Hepatic stellate cell (primary cell): Measurements from ENCODE around the gene PRRG3.

ENCODE experiments used
- DNase-seq: peaks from one replicate; pipeline ENCODE4 v3.0.0; 2011; ENCODE audit warnings: low spot score

The PRRG3 gene

DNA sequence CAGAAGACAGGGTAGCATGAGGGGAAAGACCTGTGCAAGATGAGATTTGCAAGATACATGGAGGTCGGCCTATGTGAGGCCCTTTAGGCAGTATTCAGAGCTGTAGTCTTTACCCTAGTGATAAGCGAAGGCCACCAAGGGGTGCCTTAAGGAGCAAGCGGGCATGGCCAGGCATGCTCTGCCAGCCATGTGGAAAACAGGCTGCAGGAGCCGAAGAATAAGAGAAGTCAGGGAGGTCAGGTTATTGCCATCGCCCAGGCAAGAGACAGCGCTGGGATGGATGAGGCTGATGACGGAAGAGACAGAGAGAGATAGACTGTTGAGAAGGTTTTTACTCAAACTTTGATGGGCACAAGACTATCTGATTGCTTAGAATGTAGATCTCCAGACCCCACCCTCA is 13.6 kb downstream of the PRRG3 start:
- no peak for DNase-seq

DNA sequence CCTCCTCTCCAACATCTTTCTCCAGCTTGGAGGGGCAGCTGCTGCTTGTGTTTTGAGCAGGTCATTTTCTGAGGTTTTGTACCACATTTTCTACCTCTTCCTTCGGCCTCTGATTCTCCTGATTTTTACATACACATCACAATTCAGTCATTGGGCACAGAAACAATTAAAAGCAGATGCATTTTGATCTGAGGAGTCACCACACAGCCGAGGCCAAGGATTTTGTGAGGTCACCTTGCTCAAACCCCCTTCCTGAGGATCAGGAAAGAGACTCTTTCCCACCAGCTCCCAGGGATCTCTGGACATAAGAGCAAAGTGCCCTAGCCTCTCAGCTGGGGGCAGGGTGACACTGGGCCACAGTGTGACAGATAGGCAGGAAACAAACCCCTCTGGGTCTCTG is 15.2 kb downstream of the PRRG3 start:
- no peak for DNase-seq

DNA sequence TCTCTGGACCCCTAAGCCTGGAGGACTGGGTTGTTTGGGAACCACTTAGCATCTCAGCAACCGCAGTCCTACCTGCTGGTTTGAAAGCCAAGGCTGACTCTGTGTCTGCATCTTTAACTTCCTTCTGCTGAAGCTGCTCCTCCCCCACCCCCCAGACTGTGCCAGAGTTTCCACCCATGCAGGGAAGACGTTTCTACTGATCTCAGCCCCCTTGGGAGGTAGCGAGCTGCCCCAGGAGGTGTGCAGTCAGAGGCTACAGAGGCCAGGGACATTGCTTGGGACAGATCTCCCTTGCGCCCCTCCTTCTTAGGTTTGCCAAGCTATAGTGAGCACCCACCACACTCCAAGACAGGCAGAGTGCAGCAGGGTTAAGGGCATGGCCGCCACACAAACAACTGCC is 15.9 kb downstream of the PRRG3 start:
- DNase-seq = no peak

DNA sequence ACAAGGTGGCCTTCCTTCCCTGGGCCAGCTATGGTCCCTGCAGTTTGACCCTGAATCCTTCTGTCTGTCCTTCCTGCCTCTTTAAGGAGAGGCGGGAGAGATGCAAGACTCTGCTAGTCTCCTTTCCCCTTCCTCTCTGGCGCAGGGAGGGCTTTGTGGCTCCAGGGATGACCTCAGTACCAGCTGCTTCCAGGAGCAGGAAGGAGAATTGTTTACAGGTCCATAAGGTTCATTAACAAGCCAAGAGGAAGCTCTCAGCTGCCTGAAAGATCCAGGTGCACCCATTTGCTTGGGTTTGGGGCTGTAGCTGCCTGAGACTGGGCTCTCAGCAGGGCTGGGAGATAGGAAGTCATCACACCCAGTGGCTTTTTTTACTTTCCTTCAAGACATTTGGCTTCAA is 16.5 kb downstream of the PRRG3 start:
- no peak for DNase-seq

DNA sequence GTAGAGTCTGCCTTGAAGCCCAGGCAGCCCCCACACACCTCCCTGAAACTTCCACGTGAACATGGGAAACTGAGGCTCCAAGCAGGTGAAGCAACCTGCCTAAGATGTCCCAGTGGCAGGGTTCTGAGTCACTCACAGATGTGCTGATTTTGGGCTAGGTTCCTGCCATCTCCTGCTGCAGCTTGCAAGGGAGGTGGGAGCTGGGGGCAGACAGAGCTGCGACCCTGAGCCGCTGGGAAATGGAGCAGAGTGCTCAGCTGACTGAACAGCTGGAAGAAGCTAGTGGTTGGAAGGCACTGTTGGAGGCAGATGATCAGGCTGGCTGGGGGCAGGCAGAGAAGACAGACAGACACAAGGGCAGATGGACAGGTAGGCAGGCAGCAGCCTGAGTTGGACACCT is 17.0 kb downstream of the PRRG3 start:
- DNase-seq = no peak

DNA sequence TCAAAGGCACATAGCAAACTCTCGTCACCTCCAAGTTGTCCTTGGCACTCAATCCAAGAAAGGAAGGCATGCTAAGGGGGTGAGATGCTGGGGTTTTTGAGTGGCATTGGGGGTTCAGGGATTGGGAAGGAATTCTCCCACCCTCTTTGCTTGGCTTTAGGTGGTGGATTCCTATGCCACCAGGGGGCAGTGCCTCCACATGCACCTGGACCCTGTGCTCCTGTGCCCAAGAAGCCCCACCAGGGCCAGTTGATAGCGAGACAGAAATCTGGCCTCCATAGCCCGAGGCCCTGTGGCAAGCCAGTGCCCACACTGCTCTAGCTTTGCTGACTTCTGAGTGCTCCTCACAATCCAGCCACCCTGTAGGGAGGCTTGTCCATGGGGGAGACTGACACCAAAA is 18.6 kb downstream of the PRRG3 start:
- peak; percentile 31 for DNase-seq

DNA sequence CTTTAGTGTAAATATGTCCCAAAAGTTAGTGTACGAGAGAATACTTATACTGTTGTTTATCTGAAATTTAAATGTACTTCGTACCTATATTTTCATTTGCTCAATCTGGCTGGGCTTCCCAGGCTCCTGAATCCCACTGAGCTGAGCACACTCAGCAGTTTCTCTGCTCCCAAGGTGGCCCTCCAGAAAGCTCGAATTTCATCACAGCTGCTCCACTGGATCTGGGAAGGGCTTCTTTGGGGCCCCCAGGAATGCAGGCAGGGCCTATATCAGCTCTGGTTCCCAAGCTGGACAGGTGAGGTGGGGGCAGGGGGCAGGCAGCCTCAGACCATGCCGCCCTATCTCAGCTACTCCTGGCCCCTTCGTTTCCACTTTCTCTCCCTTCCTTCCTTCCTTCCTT is 19.1 kb downstream of the PRRG3 start:
- no peak for DNase-seq

DNA sequence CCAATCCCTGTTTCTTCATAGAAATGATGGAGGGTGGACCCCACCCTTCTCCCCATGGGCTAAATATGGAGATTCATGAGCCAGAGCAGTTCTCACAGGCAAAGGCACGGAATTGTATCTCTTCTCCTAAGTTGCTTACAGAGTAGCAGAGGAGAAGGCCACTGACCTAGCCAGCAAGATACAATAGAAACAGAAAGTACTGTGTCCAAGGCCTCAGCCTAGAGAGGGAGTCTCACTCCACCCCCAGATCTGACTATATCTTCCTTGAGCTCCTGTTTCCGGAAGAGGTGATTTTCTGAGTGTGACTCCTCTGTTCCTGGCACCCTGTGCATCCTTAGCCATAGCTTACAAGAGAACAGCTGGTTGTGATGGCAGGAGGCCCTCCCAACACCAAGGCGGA is 20.5 kb downstream of the PRRG3 start, which contains the start of gene FATE1:
Gene FATE1 (plus strand): TSS at position 284 of the 400 bp plus-strand sequence. CDS start 85 bp downstream, at position 369.
- DNase-seq = no peak

DNA sequence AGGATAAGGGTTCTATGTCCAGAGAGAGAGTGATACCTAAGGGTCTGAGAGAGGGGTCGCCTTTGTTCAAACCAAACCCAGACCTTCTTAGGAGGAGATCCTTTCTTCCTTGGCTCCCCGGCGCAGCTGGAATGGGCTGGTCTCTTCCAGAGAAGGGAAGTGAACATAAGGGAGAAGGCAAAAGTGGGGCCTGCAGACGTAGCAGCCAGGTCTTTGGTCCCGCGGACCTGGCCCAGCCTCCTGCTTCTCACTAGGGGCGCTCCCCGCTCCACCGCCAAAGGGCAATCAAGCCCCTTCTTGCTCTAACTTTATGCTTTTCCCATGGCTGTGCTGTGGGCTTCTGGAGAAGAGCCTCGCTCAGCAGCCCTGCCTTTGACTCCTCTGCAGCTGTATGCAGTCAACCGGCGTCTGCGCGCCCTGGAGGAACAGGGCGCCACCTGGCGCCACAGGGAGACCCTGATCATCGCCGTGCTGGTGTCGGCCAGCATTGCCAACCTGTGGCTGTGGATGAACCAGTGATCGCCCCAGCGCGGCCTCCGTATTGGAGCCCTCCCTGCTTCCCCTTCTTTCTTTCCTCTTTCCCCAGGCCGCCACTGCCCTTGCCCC is 27.1 kb downstream of the PRRG3 start:
- DNase-seq = no peak

DNA sequence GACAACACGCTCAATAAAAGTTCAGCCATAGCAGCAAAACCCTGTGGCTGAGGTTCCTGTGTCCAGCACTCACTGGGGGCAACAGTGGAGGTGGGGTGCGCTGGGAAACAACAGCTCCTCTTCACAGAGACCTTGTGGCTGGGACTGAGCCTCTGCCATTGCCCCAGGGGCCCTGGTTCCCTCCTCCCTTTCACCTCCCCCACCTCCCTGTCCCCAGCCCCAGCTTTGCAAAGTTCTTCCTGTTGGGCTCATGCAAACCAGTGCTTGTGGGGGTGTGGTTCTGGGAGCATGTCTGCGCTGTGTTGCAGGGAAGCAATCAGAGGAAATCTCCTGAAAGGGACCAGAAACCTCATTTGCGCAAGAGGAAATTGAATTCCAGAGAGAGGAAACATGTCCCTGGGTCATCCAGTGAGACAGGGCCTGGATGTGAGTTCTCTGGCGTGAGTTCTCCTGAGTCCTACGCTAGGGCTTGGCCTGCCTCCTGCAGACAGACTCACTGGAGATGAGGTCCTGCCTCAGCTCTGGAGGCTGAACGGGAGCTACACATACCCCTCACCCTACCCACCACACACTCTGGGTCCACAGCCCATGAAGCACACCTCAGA is 28.0 kb downstream of the PRRG3 start:
- no peak for DNase-seq

DNA sequence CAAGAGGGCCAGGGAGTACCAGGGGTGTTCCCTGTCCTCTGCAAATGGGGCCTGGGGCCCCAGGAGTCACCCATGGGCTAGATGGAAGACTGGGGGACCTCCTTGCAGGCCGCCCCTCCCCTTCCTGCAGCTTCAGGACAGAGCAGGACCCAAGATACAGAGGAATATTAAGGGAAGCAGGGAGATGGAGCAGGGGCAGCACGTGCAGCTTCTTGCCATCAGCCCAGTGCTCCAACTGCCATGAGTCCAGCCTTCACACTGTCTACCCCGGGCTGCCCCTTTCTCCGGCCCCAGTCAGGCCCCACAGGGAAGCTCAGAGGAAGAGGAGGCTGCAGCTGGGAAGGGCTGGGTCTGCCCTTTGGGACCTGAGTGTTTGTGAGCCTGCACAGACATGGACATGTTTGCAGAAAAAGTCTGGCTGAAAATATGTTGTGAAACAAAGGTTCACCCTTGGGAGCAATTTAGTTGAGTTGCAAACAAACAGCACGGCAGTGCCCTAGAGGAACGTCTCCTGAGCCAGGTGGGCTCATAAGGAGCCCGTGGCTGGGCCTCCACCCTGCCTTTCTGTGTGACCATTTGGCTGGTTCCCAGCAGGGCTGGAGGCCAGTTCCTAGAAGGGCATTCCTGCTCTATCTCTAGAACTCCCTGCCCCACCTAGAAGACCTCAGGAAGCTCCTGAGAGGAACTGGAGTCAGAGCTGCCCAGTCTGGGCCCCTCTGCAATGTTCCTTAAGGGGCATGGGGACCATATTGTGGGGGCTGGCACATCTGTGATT is 29.5 kb downstream of the PRRG3 start:
- no peak for DNase-seq

DNA sequence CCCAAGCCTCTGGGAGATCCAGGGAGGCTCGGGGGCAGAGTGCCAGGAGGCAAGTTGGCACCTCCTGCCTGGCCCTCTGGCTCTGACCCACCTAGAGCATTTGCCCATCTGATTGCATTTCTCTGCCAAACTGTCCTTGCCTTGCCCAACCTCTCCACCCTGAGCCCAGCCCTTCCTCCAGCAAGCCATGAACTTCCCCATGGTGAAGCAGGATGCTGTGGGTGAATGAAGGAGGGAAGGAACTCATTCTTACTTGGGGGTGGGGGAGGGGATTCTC is 30.0 kb downstream of the PRRG3 start:
- no peak for DNase-seq

DNA sequence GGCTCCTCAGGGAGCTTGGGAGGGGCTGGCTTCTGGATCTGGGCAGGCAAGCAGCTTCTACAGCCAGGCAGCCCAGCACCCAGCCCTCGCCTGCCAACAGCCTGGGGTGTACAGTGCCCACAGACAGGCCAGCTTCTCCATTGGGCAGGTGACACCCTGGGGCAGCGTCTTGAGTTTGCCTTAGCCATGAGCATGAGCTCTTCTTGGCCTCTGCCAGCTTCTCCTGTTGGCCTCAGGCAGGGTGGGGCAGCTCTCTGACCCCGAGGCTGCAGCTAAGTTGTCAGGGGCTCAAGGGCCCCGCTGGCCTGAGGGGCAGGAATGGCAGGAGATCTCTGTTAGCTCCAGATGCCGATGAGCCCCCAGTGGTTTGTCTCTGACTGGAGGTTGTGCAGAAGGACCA is 31.5 kb downstream of the PRRG3 start:
- DNase-seq = no peak

DNA sequence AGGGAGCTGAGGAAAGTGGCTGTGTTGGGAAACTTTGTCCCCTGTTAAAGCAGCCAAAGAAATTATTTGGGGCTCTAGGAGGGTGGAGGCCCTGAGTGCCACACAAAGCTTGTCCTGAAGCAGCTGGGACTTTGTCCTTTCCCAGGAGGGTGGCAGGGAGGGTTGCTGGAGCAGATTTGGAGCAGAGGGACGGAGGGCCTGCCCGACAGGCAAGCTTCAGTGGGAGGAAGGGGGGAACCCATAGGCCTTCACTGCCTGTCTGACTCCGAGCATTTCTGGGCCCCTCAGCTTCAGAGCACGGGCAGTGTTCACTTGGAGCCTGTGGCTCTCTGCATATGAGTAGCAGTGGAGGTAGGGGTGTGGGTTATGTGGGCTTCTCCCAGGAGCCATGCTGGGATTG is 32.1 kb downstream of the PRRG3 start:
- DNase-seq = no peak

DNA sequence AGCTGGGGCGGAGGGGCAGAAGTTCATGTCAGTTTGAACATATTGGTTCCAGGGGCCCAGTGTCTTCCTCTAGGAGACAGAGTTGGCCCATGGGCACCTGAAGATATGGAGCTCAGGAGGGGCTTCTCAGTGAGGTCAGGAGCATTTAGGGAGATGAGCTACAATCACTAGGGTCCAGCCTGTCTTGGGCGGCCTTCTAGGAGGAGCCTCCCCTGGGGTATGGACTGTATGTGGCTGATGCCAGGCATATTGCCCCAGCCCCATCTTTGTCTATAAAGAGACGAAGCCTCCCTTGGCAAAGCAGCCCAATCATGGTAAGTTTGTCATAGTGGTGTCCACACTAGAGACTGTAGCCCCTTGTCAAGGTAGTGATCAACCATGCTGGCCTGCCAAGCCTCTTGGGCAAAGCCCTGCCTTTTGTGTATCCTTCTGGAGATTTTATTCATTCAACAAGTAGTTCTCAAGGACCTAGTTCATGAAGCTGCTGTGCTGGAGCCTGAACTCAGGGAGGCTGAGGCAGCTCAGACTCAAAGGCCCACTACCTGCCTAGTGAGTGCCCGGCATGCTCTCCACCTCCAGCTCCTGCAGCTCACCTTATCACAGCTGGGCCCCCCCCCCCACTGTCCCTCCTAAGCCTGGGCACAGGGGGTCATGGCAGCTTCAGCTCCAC is 33.9 kb downstream of the PRRG3 start:
- DNase-seq = no peak

DNA sequence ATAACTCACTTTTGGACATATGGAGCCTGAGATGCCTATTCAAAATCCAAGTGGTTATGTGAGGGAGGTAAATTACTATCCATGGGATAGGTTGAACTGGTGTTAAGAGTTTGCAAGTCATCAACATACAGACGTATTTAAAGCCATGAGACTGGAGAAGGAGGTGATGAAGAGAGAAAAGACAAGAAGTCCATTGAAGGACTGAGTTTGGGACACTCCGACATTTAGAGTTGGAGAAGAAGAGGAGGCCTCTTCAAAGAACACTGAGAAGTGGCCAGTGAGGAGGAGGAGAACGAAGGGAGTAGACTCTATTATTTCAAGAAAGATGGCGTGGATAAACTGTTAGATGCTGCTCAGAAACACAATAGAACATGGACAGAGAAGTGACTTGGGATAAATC is 39.2 kb downstream of the PRRG3 start, which contains the start of gene CNGA2:
Gene CNGA2 (plus strand): TSS at position 301 of the 400 bp plus-strand sequence. CDS start 3,738 bp downstream, outside the sequence.
- DNase-seq = no peak

DNA sequence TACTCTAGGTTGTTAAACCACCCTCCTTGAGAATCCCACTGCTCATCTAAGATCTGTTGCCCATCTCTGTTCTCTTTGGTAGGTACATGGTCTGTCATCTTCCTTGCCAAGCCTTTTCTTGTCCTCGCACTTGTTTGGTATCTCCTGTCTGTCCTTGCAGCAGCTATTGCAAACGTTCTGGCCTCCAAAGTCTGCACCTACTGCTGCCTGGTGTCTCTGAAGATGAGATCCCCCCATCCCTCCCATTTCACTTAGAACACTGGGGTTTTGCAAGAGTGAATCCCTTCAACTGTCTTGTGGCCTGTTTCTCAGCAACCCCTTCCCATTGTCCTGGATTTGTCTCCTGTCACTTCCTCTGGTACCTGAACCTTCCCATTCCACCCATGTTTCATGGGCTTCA is 40.0 kb downstream of the PRRG3 start:
- no peak for DNase-seq

DNA sequence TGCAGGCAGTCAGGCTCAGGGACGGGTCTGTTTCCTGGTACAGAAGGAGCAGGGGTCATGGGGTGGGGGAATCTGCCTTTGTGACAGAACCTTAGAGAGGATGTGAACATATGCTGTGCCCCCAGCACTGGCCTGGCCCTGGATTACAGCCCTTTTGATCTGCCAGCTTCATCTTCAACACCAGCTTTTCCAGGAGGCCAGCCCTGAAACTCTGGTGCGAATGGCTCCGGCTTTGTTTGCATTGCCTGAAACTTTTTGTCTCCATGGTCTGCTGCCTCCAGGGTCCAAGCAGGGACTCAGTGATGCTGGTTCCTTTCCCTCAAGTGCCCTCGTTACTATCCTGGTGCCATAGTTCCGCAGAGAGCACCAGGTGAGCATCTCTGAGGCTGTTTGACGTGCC is 41.4 kb downstream of the PRRG3 start:
- DNase-seq = no peak

DNA sequence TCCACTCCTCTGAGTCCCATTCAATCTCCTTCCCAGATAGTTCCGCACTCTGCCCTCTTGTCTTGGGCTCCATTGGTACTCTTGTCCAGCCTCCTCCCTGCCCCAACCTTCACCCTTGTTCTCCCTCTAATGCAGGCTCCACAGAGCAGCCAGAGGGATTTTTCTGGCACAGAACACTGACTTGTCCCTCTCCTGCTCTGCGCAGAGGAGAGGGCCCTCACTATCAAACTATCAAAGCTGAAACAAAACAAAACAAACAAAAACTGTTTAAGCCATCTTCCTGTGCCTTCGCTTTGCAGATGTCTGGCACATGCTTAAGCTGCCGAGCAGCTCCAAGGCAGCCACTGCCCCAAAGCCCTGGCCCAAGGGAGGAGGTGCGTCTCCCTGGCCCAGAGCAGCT is 42.2 kb downstream of the PRRG3 start:
- DNase-seq = no peak

DNA sequence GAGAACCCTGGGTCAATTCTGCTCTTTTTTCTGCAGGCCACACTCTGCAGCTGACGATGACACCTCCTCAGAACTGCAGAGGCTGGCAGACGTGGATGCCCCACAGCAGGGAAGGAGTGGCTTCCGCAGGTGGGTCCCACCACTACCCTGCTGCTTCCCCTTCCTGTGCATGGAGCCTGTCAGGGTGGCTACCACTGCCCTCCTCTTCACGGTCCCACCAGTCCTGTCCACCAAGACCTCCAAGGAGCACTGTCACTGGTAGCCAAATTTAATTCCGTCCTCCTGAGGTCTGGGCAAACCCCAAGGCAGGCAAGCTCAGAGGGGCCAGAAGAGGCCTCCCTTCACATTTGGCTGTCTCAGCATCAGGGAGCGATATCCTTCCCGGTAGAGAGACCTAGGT is 43.5 kb downstream of the PRRG3 start:
- no peak for DNase-seq

DNA sequence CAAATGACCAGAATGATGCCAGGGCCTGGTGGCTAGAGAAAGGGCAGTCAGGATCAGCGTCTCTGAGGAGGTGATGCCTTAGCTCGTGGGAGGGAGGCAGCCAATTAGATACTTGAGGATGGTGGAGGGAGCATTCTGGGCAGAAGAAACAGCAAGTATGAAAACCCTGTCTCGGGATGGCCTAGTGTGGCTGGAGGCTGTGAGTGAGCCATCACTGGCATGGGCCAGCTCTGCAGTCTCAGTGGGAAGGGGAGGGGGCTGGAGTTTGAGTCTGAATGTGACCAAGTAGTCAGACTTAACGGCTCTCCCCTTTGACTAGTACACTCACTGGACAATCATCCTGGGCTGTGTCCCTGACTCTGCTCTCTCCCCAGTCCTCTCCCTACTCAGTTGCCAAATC is 46.3 kb downstream of the PRRG3 start:
- DNase-seq = no peak

DNA sequence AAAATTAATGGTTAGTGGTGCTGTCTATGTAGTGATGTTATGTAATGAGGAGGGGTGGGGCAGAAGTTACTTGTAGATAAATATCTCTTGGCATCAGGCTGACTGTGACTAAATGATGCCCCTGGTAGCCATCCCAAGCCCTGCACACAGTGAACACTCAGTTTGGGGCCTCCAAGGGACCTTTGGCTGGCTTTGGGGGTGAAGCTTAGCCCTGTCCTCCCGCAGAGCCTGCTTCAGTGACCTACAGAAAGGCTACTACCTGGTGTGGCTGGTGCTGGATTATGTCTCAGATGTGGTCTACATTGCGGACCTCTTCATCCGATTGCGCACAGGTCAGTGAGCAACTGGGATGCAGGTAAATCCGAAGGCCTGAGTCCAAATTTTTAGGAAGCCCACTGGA is 47.1 kb downstream of the PRRG3 start:
- DNase-seq = no peak
